ENCODE data around the gene ITPR1. TPM values are rescaled to one million over a fixed set of nuclear protein-coding genes. Genes with fewer than 3 reads are reported as not detected.

ITPR1 gene
- total and polyA plus RNA-seq, 4 donors = 9.3 to 43.7 (median 20.9) TPM

GRCh38 chr3:4845882-4846281, 352.7 kb downstream of the ITPR1 start:
- no peak overlapping the region for H3K4me3 ChIP-seq (ENCODE audit: low read depth, low read length)
- H3K27me3 ChIP-seq (ENCODE audit: control insufficient read depth, insufficient read depth, low read length) = no peaks in the 10 kb centered on the region
- H3K36me3 ChIP-seq (ENCODE audit: control insufficient read depth, insufficient read depth, low read length) = no peaks in the 10 kb centered on the region
- WGBS (ENCODE audit: insufficient coverage) = no CpG with 5 or more reads among the region's 3 CpGs
- no peak overlapping the region for H3K27ac ChIP-seq (ENCODE audit: low read depth, low read length)
- H3K4me1 ChIP-seq (ENCODE audit: control insufficient read depth, insufficient read depth, low read length) = no peaks in the 10 kb centered on the region
- DNase-seq (ENCODE audit: low read depth in 4 of 6, low spot score in 6 of 6) = no peak
- no peaks in the 10 kb centered on the region for H3K9me3 ChIP-seq (ENCODE audit: control insufficient read depth, insufficient read depth, low read length)

- no CpG with 5 or more reads among the region's 4 CpGs for WGBS (ENCODE audit: insufficient coverage)
- no peaks in the 10 kb centered on the region for H3K27me3 ChIP-seq (ENCODE audit: control insufficient read depth, insufficient read depth, low read length)
Observed at GRCh38 chr3:4846543-4846942, 353.4 kb downstream of the ITPR1 start.

GRCh38 chr3:4848176-4848825, 355.2 kb downstream of the ITPR1 start:
- H3K4me1 ChIP-seq (ENCODE audit: control insufficient read depth, insufficient read depth, low read length) = no peaks in the 10 kb centered on the region
- no peak overlapping the region for H3K4me3 ChIP-seq (ENCODE audit: low read depth, low read length)
- H3K27ac ChIP-seq (ENCODE audit: low read depth, low read length) = peak overlapping the region; percentile 82
- no peaks in the 10 kb centered on the region for H3K36me3 ChIP-seq (ENCODE audit: control insufficient read depth, insufficient read depth, low read length)
- H3K27me3 ChIP-seq (ENCODE audit: control insufficient read depth, insufficient read depth, low read length) = no peaks in the 10 kb centered on the region
- no peaks in the 10 kb centered on the region for H3K9me3 ChIP-seq (ENCODE audit: control insufficient read depth, insufficient read depth, low read length)
- WGBS (ENCODE audit: insufficient coverage) = no CpG with 5 or more reads among the region's 6 CpGs
- no peak for DNase-seq (ENCODE audit: low read depth in 4 of 6, low spot score in 6 of 6)

More at GRCh38 chr3:4846543-4846942, 353.4 kb downstream of the ITPR1 start:
- H3K36me3 ChIP-seq (ENCODE audit: control insufficient read depth, insufficient read depth, low read length) = no peaks in the 10 kb centered on the region
- no peaks in the 10 kb centered on the region for H3K4me1 ChIP-seq (ENCODE audit: control insufficient read depth, insufficient read depth, low read length)
- no peaks in the 10 kb centered on the region for H3K9me3 ChIP-seq (ENCODE audit: control insufficient read depth, insufficient read depth, low read length)
- no peak overlapping the region for H3K27ac ChIP-seq (ENCODE audit: low read depth, low read length)
- no peak overlapping the region for H3K4me3 ChIP-seq (ENCODE audit: low read depth, low read length)
- DNase-seq (ENCODE audit: low read depth in 4 of 6, low spot score in 6 of 6) = peak in 1 of 6 donors; percentile 78

GRCh38 chr3:4849136-4849535, 356.0 kb downstream of the ITPR1 start:
- 67% methylated on average over 1 of the region's 3 CpGs for WGBS (ENCODE audit: insufficient coverage)
- H3K4me1 ChIP-seq (ENCODE audit: control insufficient read depth, insufficient read depth, low read length) = no peaks in the 10 kb centered on the region
- DNase-seq (ENCODE audit: low read depth in 4 of 6, low spot score in 6 of 6) = no peak
- no peaks in the 10 kb centered on the region for H3K36me3 ChIP-seq (ENCODE audit: control insufficient read depth, insufficient read depth, low read length)
- no peak overlapping the region for H3K4me3 ChIP-seq (ENCODE audit: low read depth, low read length)
- no peaks in the 10 kb centered on the region for H3K27me3 ChIP-seq (ENCODE audit: control insufficient read depth, insufficient read depth, low read length)
- peak overlapping the region; percentile 82 for H3K27ac ChIP-seq (ENCODE audit: low read depth, low read length)
- no peaks in the 10 kb centered on the region for H3K9me3 ChIP-seq (ENCODE audit: control insufficient read depth, insufficient read depth, low read length)

- peak overlapping the region; percentile 82 for H3K27ac ChIP-seq (ENCODE audit: low read depth, low read length)
- no peaks in the 10 kb centered on the region for H3K9me3 ChIP-seq (ENCODE audit: control insufficient read depth, insufficient read depth, low read length)
- H3K4me1 ChIP-seq (ENCODE audit: control insufficient read depth, insufficient read depth, low read length) = no peaks in the 10 kb centered on the region
- H3K4me3 ChIP-seq (ENCODE audit: low read depth, low read length) = no peak overlapping the region
- DNase-seq (ENCODE audit: low read depth in 4 of 6, low spot score in 6 of 6) = no peak
- no peaks in the 10 kb centered on the region for H3K27me3 ChIP-seq (ENCODE audit: control insufficient read depth, insufficient read depth, low read length)
- no peaks in the 10 kb centered on the region for H3K36me3 ChIP-seq (ENCODE audit: control insufficient read depth, insufficient read depth, low read length)
Observed at GRCh38 chr3:4849739-4850138, 356.6 kb downstream of the ITPR1 start.

- no peak for DNase-seq (ENCODE audit: low read depth in 4 of 6, low spot score in 6 of 6)
- WGBS (ENCODE audit: insufficient coverage) = 90% methylated on average over 2 of the region's 5 CpGs
- Histone ChIP-seq H3K4me1 (ENCODE audit: control insufficient read depth, insufficient read depth, low read length) (no peaks in the 10 kb centered on the region), H3K9me3 (ENCODE audit: control insufficient read depth, insufficient read depth, low read length) (no peaks in the 10 kb centered on the region), H3K4me3 (ENCODE audit: low read depth, low read length) (no peak overlapping the region), H3K27ac (ENCODE audit: low read depth, low read length) (peak overlapping the region; percentile 82), H3K27me3 (ENCODE audit: control insufficient read depth, insufficient read depth, low read length) (no peaks in the 10 kb centered on the region), H3K36me3 (ENCODE audit: control insufficient read depth, insufficient read depth, low read length) (no peaks in the 10 kb centered on the region)
Observed at GRCh38 chr3:4850211-4850927, 357.2 kb downstream of the ITPR1 start.

GRCh38 chr3:4850928-4851265, 357.7 kb downstream of the ITPR1 start:
- H3K27ac ChIP-seq (ENCODE audit: low read depth, low read length) = no peak overlapping the region
- no peaks in the 10 kb centered on the region for H3K27me3 ChIP-seq (ENCODE audit: control insufficient read depth, insufficient read depth, low read length)
- H3K4me3 ChIP-seq (ENCODE audit: low read depth, low read length) = no peak overlapping the region
- no peaks in the 10 kb centered on the region for H3K9me3 ChIP-seq (ENCODE audit: control insufficient read depth, insufficient read depth, low read length)
- no CpG with 5 or more reads among the region's 3 CpGs for WGBS (ENCODE audit: insufficient coverage)
- no peaks in the 10 kb centered on the region for H3K36me3 ChIP-seq (ENCODE audit: control insufficient read depth, insufficient read depth, low read length)
- H3K4me1 ChIP-seq (ENCODE audit: control insufficient read depth, insufficient read depth, low read length) = no peaks in the 10 kb centered on the region
- no peak for DNase-seq (ENCODE audit: low read depth in 4 of 6, low spot score in 6 of 6)

- H3K27me3 ChIP-seq (ENCODE audit: control insufficient read depth, insufficient read depth, low read length) = no peaks in the 10 kb centered on the region
- 74% methylated on average over 3 of the region's 5 CpGs for WGBS (ENCODE audit: insufficient coverage)
- no peak overlapping the region for H3K27ac ChIP-seq (ENCODE audit: low read depth, low read length)
- H3K4me3 ChIP-seq (ENCODE audit: low read depth, low read length) = no peak overlapping the region
- H3K9me3 ChIP-seq (ENCODE audit: control insufficient read depth, insufficient read depth, low read length) = no peaks in the 10 kb centered on the region
- H3K36me3 ChIP-seq (ENCODE audit: control insufficient read depth, insufficient read depth, low read length) = no peaks in the 10 kb centered on the region
- H3K4me1 ChIP-seq (ENCODE audit: control insufficient read depth, insufficient read depth, low read length) = no peaks in the 10 kb centered on the region
- DNase-seq (ENCODE audit: low read depth in 4 of 6, low spot score in 6 of 6) = no peak
Observed at GRCh38 chr3:4852780-4853748, 359.9 kb downstream of the ITPR1 start.

- Histone ChIP-seq H3K4me3 (ENCODE audit: low read depth, low read length) (no peak overlapping the region), H3K4me1 (ENCODE audit: control insufficient read depth, insufficient read depth, low read length) (no peaks in the 10 kb centered on the region), H3K27ac (ENCODE audit: low read depth, low read length) (no peak overlapping the region), H3K27me3 (ENCODE audit: control insufficient read depth, insufficient read depth, low read length) (no peaks in the 10 kb centered on the region), H3K9me3 (ENCODE audit: control insufficient read depth, insufficient read depth, low read length) (no peaks in the 10 kb centered on the region), H3K36me3 (ENCODE audit: control insufficient read depth, insufficient read depth, low read length) (no peaks in the 10 kb centered on the region)
- DNase-seq (ENCODE audit: low read depth in 4 of 6, low spot score in 6 of 6) = no peak
Observed at GRCh38 chr3:4853749-4854140, 360.6 kb downstream of the ITPR1 start.
